DOHH2 (cell line): ENCODE measurements around the gene TRAP1.
A peak's percentile ranks its signal among the peaks of the same experiment; 100 is the strongest.
"Not testable (repeated sequence)": the region's sequence is repeated elsewhere in the genome, so short reads cannot be mapped to it uniquely, and the experiment has no call there.

ENCODE experiments used
- H3F3A ChIP-seq: fragments of 200-600 bp; sonication (generic), shearing (Covaris generic); 2 replicates; pipeline ENCODE4 v1.6.0; 2016; ENCODE audit warnings: antibody characterized with exemption, mild to moderate bottlenecking; ENCODE audit not compliant: control insufficient read depth, insufficient read depth
- H3K27ac ChIP-seq: fragments of 200-600 bp; sonication (generic); 2 replicates; pipeline ENCODE4 v1.5.1; 2014; ENCODE audit warnings: low read depth, mild to moderate bottlenecking, low read length, moderate library complexity
- H3K27me3 ChIP-seq: fragments of 200-600 bp; sonication (generic); 2 replicates; pipeline ENCODE4 v1.6.1; 2014; ENCODE audit warnings: mild to moderate bottlenecking, low read length, mixed read lengths; ENCODE audit not compliant: control insufficient read depth
- H3K36me3 ChIP-seq: fragments of 200-600 bp; sonication (generic); 2 replicates; pipeline ENCODE4 v1.6.1; 2014; ENCODE audit warnings: mild to moderate bottlenecking, low read length, moderate library complexity, mixed read lengths; ENCODE audit not compliant: control insufficient read depth
- H3K4me1 ChIP-seq: fragments of 200-600 bp; sonication (generic); 2 replicates; pipeline ENCODE4 v1.6.1; 2014; ENCODE audit warnings: mild to moderate bottlenecking, low read length, mixed read lengths; ENCODE audit not compliant: control insufficient read depth
- H3K4me2 ChIP-seq: fragments of 200-600 bp; sonication (generic); 2 replicates; pipeline ENCODE4 v1.6.0; 2014; ENCODE audit warnings: mild to moderate bottlenecking, low read length, moderate library complexity
- H3K4me3 ChIP-seq: fragments of 200-600 bp; sonication (generic); 2 replicates; pipeline ENCODE4 v1.5.1; 2014; ENCODE audit warnings: mild to moderate bottlenecking, low read length, mixed read lengths
- H3K79me2 ChIP-seq: fragments of 200-600 bp; sonication (generic); 2 replicates; pipeline ENCODE4 v1.6.1; 2014; ENCODE audit warnings: mild to moderate bottlenecking, low read length, mixed read lengths; ENCODE audit not compliant: control insufficient read depth
- H3K9me2 ChIP-seq: fragments of 200-600 bp; sonication (generic); replicated peaks from 2 replicates; pipeline ENCODE4 v1.6.1; 2014; ENCODE audit warnings: mild to moderate bottlenecking, low read length, mixed read lengths; ENCODE audit not compliant: control insufficient read depth
- H3K9me3 ChIP-seq: fragments of 200-600 bp; sonication (generic); 2 replicates; pipeline ENCODE4 v1.6.1; 2014; ENCODE audit warnings: antibody characterized with exemption, low read length, mixed read lengths; ENCODE audit not compliant: control insufficient read depth, insufficient read depth
- H4K20me1 ChIP-seq: fragments of 200-600 bp; sonication (generic); 2 replicates; pipeline ENCODE4 v1.6.0; 2014; ENCODE audit warnings: low read depth, mild to moderate bottlenecking, antibody characterized with exemption, low read length, moderate library complexity; ENCODE audit not compliant: control insufficient read depth, insufficient read depth
- CTCF ChIP-seq: fragments of 200-600 bp; sonication (generic); IDR thresholded peaks from one replicate; pipeline ENCODE4 v1.5.1; 2014; ENCODE audit warnings: antibody characterized with exemption, mild to moderate bottlenecking, low read depth, low read length; ENCODE audit not compliant: poor library complexity, severe bottlenecking
- EZH2phosphoT487 ChIP-seq: fragments of 200-600 bp; sonication (generic); IDR thresholded peaks from 2 replicates; pipeline ENCODE4 v1.6.1; 2017; ENCODE audit warnings: borderline replicate concordance, mild to moderate bottlenecking, antibody characterized with exemption, low read length, moderate library complexity, mixed read lengths

The TRAP1 gene

GRCh38 chr16:3718019-3718391, 681 bp upstream of the TRAP1 start:
- Histone ChIP-seq H4K20me1 (peaks cover 4% of the 10 kb centered on the region; the same call in 1 of the 2 replicates), H3K4me3 (peak overlapping the region; percentile 98), H3K27ac (peak overlapping the region; percentile 60), H3K4me1 (peaks cover 35% of the 10 kb centered on the region), H3F3A (no peaks in the 10 kb centered on the region), H3K9me2 (no peaks in the 10 kb centered on the region), H3K36me3 (peaks cover 36% of the 10 kb centered on the region), H3K27me3 (no peaks in the 10 kb centered on the region), H3K4me2 (peak overlapping the region; percentile 95), H3K79me2 (peaks cover 53% of the 10 kb centered on the region), H3K9me3 (no peaks in the 10 kb centered on the region)
- TF ChIP-seq EZH2phosphoT487 (no peak), CTCF (no peak)

- H3K79me2 ChIP-seq, result peaks cover 65% of the 10 kb centered on the region
- no peaks in the 10 kb centered on the region for H3K9me3 ChIP-seq
- peak overlapping the region; percentile 98 for H3K4me3 ChIP-seq
- peak overlapping the region; percentile 95 for H3K4me2 ChIP-seq
- peak overlapping the region; percentile 51 for H3K27ac ChIP-seq
- peaks cover 35% of the 10 kb centered on the region for H3K4me1 ChIP-seq
- H3K9me2 ChIP-seq, result no peaks in the 10 kb centered on the region
- TF ChIP-seq CTCF (no peak), EZH2phosphoT487 (no peak)
- H4K20me1 ChIP-seq, result peaks cover 5% of the 10 kb centered on the region; the same call in 1 of the 2 replicates
- H3K27me3 ChIP-seq, result no peaks in the 10 kb centered on the region
- peaks cover 44% of the 10 kb centered on the region for H3K36me3 ChIP-seq
- H3F3A ChIP-seq, result no peaks in the 10 kb centered on the region
Measured at GRCh38 chr16:3716831-3717234, 491 bp downstream of the TRAP1 start.

- no peaks in the 10 kb centered on the region for H3K9me3 ChIP-seq
- peaks cover 35% of the 10 kb centered on the region for H3K4me1 ChIP-seq
- peaks cover 79% of the 10 kb centered on the region for H3K79me2 ChIP-seq
- H3K27ac ChIP-seq, result no peak overlapping the region
- peaks cover 56% of the 10 kb centered on the region for H3K36me3 ChIP-seq
- peak overlapping the region; percentile 95 for H3K4me2 ChIP-seq
- peak overlapping the region; percentile 98; the same call in 1 of the 2 replicates for H3K4me3 ChIP-seq
- no peaks in the 10 kb centered on the region for H3K27me3 ChIP-seq
- H4K20me1 ChIP-seq, result peaks cover 7% of the 10 kb centered on the region; the same call in 1 of the 2 replicates
- H3F3A ChIP-seq, result no peaks in the 10 kb centered on the region
- H3K9me2 ChIP-seq, result no peaks in the 10 kb centered on the region
- no peak for TF ChIP-seq EZH2phosphoT487
- TF ChIP-seq CTCF, result no peak
Measured at GRCh38 chr16:3715430-3715829, 1.9 kb downstream of the TRAP1 start.

GRCh38 chr16:3714378-3714777, 2.9 kb downstream of the TRAP1 start:
- Histone ChIP-seq H3K4me1 (peaks cover 35% of the 10 kb centered on the region), H3K36me3 (peaks cover 66% of the 10 kb centered on the region), H3K4me2 (peak overlapping the region; percentile 1; the same call in 1 of the 2 replicates), H3K79me2 (peaks cover 89% of the 10 kb centered on the region)
- not testable (repeated sequence) for H4K20me1 ChIP-seq, H3K27me3 ChIP-seq, H3K4me3 ChIP-seq, H3K27ac ChIP-seq, H3F3A ChIP-seq, H3K9me3 ChIP-seq, H3K9me2 ChIP-seq
